HepG2 (cell line): ENCODE results near the gene PA2G4. TPM values are rescaled to one million over a fixed set of nuclear protein-coding genes. Genes with fewer than 3 reads are reported as not detected.
A peak's percentile ranks its signal among the peaks of the same experiment; 100 is the strongest.

Source experiments
- DR1 ChIP-seq: sonication (generic); formaldehyde crosslinking; IDR thresholded peaks from 2 replicates; pipeline ENCODE4 v1.8.0; 2021; ENCODE audit warnings: mild to moderate bottlenecking, missing genetic modification reagents, inconsistent platforms
- ETV5 ChIP-seq: IDR thresholded peaks from 2 replicates; pipeline ENCODE4 v1.6.1; 2018; ENCODE audit warnings: missing biosample characterization, missing genetic modification reagents, inconsistent platforms, borderline replicate concordance
- MED13 ChIP-seq: sonication (generic); formaldehyde crosslinking; IDR thresholded peaks from 2 replicates; pipeline ENCODE4 v1.5.0; 2020; ENCODE audit warnings: missing genetic modification reagents
- MEIS1 ChIP-seq: sonication (generic); formaldehyde crosslinking; IDR thresholded peaks from 2 replicates; pipeline ENCODE4 v1.9.0; 2021; ENCODE audit warnings: mild to moderate bottlenecking, missing genetic modification reagents, moderate library complexity, borderline replicate concordance
- NFE2L1 ChIP-seq: sonication (generic); formaldehyde crosslinking; IDR thresholded peaks from 2 replicates; pipeline ENCODE4 v1.4.0; 2020; ENCODE audit warnings: missing genetic modification reagents, mild to moderate bottlenecking, borderline replicate concordance
- RFXANK ChIP-seq: IDR thresholded peaks from 2 replicates; pipeline ENCODE4 v1.6.1; 2016
- TARDBP ChIP-seq: sonication (generic); formaldehyde crosslinking; IDR thresholded peaks from 2 replicates; pipeline ENCODE4 v1.8.0; 2022; ENCODE audit warnings: mild to moderate bottlenecking, missing genetic modification reagents
- ZFP82 ChIP-seq: sonication (generic); formaldehyde crosslinking; IDR thresholded peaks from 2 replicates; pipeline ENCODE4 v1.5.1; 2020; ENCODE audit warnings: mild to moderate bottlenecking, missing genetic modification reagents, borderline replicate concordance
- ZFYVE20 ChIP-seq: sonication (generic); formaldehyde crosslinking; IDR thresholded peaks from 2 replicates; pipeline ENCODE4 v1.8.0; 2023; ENCODE audit warnings: low read depth, mild to moderate bottlenecking, moderate library complexity, missing genetic modification reagents, borderline replicate concordance
- ZNF253 ChIP-seq: sonication (generic); formaldehyde crosslinking; IDR thresholded peaks from 2 replicates; pipeline ENCODE4 v1.8.0; 2022; ENCODE audit warnings: mild to moderate bottlenecking, missing genetic modification reagents, borderline replicate concordance
- ZNF614 ChIP-seq: IDR thresholded peaks from 2 replicates; pipeline ENCODE4 v1.6.1; 2018; ENCODE audit warnings: missing biosample characterization, missing genetic modification reagents, inconsistent platforms, borderline replicate concordance
- ZNF776 ChIP-seq: sonication (generic); formaldehyde crosslinking; IDR thresholded peaks from 2 replicates; pipeline ENCODE4 v1.4.0; 2020; ENCODE audit warnings: mild to moderate bottlenecking, missing genetic modification reagents
- polyA plus RNA-seq, 8 experiments: library from polyadenylated mRNA; depleted of rRNA in 3 of 8; stranded (reverse) in 7 of 8; unstranded in 1 of 8; fragments of >200 nt; fragmentation: Illumina TruSeq in 4 of 8; extraction: Trizol in 4 of 8; gene quantifications; 2 replicates each; pipeline versions ENCODE4 v1.2.1 to v1.2.3, GENCODE V29; 2011 to 2016; ENCODE audit warnings: low read depth in 4 of 8, missing spikeins in 1 of 8, mixed read lengths in 1 of 8; ENCODE audit not compliant: insufficient read depth in 1 of 8
- total RNA-seq, 5 experiments: library from RNA; depleted of rRNA; stranded (reverse); fragments of >200 nt; fragmentation: Illumina TruSeq; extraction: Trizol; gene quantifications; 2 replicates each; pipeline ENCODE4 v1.2.3, GENCODE V29; 2016; ENCODE audit warnings: low read depth in 1 of 5
- TF ChIP-seq, protein P1 (sequence below): sonication (generic); formaldehyde crosslinking; IDR thresholded peaks from 2 replicates; pipeline ENCODE4 v1.9.0; 2021; ENCODE audit warnings: missing genetic modification reagents, mild to moderate bottlenecking, borderline replicate concordance
- TF ChIP-seq, protein P2 (sequence below): IDR thresholded peaks from 2 replicates; pipeline ENCODE4 v1.6.1; 2016; ENCODE audit warnings: low read depth, missing genetic modification reagents, missing compliant biosample characterization
- TF ChIP-seq, protein P3 (sequence below): sonication (generic); formaldehyde crosslinking; IDR thresholded peaks from 2 replicates; pipeline ENCODE4 v1.4.0; 2020; ENCODE audit warnings: missing genetic modification reagents
- TF ChIP-seq, protein P4 (sequence below): sonication (generic); formaldehyde crosslinking; IDR thresholded peaks from 2 replicates; pipeline ENCODE4 v1.5.1; 2020; ENCODE audit warnings: missing genetic modification reagents, mild to moderate bottlenecking, borderline replicate concordance

The PA2G4 gene
- total and polyA plus RNA-seq, 2 of the 13 experiments (the other 11 are each of a cell fraction or from before 2014, with no cell fraction given): 147 to 240 TPM

DNA sequence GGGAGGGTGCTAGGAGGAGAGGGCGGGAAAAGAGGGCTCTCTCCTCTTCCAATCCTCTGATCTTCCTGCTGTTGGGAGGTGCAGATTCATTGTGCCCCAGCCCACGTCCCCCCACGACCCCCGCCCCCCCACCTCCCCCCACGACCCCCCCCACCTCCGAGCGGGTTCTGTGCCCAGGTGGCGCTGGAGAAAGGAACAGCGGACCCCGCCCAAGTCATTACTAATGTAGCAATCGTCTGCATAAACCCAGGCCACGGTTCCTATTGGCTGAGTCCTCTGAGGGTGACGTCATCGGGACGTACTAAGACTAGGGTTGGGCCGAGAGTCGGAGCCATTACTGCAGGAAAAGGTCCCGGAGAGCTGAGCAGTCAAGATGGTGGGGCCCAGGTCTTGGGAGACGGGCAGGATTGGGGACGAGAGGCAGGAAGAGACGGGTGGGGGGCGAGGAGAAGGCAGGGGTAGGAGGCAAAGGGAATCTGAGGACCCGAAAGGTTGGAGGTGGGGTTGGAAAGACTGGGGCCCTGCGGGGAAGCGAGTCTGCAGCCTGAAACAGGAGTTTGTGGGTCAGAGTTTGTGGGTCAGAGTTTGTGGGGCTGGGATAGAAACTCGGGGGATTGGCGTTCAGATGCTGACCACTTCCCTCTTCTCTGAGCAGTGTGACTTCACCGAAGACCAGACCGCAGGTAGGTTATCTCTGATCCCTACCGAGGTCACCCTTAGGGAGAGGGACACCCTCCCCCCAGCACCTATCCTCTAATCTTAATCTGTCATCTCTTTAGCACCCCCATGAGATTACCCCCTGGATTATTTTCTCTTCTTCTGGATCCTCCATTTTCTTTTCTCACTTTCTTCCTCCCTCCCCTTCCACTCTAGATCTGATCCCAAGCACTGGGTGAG is 53.9 kb downstream of the PA2G4 start, which contains the start of gene MYL6 (continued):
- TF ChIP-seq, protein P1, sequence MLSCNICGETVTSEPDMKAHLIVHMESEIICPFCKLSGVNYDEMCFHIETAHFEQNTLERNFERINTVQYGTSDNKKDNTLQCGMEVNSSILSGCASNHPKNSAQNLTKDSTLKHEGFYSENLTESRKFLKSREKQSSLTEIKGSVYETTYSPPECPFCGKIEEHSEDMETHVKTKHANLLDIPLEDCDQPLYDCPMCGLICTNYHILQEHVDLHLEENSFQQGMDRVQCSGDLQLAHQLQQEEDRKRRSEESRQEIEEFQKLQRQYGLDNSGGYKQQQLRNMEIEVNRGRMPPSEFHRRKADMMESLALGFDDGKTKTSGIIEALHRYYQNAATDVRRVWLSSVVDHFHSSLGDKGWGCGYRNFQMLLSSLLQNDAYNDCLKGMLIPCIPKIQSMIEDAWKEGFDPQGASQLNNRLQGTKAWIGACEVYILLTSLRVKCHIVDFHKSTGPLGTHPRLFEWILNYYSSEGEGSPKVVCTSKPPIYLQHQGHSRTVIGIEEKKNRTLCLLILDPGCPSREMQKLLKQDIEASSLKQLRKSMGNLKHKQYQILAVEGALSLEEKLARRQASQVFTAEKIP (CRISPR knock-in tag): no peak
- TF ChIP-seq, protein P2, sequence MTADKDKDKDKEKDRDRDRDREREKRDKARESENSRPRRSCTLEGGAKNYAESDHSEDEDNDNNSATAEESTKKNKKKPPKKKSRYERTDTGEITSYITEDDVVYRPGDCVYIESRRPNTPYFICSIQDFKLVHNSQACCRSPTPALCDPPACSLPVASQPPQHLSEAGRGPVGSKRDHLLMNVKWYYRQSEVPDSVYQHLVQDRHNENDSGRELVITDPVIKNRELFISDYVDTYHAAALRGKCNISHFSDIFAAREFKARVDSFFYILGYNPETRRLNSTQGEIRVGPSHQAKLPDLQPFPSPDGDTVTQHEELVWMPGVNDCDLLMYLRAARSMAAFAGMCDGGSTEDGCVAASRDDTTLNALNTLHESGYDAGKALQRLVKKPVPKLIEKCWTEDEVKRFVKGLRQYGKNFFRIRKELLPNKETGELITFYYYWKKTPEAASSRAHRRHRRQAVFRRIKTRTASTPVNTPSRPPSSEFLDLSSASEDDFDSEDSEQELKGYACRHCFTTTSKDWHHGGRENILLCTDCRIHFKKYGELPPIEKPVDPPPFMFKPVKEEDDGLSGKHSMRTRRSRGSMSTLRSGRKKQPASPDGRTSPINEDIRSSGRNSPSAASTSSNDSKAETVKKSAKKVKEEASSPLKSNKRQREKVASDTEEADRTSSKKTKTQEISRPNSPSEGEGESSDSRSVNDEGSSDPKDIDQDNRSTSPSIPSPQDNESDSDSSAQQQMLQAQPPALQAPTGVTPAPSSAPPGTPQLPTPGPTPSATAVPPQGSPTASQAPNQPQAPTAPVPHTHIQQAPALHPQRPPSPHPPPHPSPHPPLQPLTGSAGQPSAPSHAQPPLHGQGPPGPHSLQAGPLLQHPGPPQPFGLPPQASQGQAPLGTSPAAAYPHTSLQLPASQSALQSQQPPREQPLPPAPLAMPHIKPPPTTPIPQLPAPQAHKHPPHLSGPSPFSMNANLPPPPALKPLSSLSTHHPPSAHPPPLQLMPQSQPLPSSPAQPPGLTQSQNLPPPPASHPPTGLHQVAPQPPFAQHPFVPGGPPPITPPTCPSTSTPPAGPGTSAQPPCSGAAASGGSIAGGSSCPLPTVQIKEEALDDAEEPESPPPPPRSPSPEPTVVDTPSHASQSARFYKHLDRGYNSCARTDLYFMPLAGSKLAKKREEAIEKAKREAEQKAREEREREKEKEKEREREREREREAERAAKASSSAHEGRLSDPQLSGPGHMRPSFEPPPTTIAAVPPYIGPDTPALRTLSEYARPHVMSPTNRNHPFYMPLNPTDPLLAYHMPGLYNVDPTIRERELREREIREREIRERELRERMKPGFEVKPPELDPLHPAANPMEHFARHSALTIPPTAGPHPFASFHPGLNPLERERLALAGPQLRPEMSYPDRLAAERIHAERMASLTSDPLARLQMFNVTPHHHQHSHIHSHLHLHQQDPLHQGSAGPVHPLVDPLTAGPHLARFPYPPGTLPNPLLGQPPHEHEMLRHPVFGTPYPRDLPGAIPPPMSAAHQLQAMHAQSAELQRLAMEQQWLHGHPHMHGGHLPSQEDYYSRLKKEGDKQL (CRISPR knock-in tag): no peak
- TF ChIP-seq ZNF776 (CRISPR knock-in tag) (0 out of 2 replicates have a peak, but pooled peaks have one; percentile 70), ZFP82 (CRISPR knock-in tag) (0 out of 2 replicates have a peak, but pooled peaks have one; percentile 60), TARDBP (CRISPR knock-in tag) (peak; percentile 68; the same call in 1 of the 2 replicates), MED13 (CRISPR knock-in tag) (no peak), ZFYVE20 (0 out of 2 replicates have a peak, but pooled peaks have one; percentile 33), ETV5 (CRISPR knock-in tag) (peak; percentile 26; the same call in 1 of the 2 replicates), MEIS1 (CRISPR knock-in tag) (0 out of 2 replicates have a peak, but pooled peaks have one; percentile 3), ZNF614 (CRISPR knock-in tag) (peak; percentile 37; the same call in 1 of the 2 replicates), NFE2L1 (CRISPR knock-in tag) (no peak), DR1 (CRISPR knock-in tag) (peak; percentile 99), ZNF253 (CRISPR knock-in tag) (peak; percentile 77; the same call in 1 of the 2 replicates), RFXANK (0 out of 2 replicates have a peak, but pooled peaks have one; percentile 28)
- TF ChIP-seq, protein P3, sequence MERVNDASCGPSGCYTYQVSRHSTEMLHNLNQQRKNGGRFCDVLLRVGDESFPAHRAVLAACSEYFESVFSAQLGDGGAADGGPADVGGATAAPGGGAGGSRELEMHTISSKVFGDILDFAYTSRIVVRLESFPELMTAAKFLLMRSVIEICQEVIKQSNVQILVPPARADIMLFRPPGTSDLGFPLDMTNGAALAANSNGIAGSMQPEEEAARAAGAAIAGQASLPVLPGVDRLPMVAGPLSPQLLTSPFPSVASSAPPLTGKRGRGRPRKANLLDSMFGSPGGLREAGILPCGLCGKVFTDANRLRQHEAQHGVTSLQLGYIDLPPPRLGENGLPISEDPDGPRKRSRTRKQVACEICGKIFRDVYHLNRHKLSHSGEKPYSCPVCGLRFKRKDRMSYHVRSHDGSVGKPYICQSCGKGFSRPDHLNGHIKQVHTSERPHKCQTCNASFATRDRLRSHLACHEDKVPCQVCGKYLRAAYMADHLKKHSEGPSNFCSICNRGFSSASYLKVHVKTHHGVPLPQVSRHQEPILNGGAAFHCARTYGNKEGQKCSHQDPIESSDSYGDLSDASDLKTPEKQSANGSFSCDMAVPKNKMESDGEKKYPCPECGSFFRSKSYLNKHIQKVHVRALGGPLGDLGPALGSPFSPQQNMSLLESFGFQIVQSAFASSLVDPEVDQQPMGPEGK (CRISPR knock-in tag): peak; percentile 66; the same call in 1 of the 2 replicates
- TF ChIP-seq, protein P4, sequence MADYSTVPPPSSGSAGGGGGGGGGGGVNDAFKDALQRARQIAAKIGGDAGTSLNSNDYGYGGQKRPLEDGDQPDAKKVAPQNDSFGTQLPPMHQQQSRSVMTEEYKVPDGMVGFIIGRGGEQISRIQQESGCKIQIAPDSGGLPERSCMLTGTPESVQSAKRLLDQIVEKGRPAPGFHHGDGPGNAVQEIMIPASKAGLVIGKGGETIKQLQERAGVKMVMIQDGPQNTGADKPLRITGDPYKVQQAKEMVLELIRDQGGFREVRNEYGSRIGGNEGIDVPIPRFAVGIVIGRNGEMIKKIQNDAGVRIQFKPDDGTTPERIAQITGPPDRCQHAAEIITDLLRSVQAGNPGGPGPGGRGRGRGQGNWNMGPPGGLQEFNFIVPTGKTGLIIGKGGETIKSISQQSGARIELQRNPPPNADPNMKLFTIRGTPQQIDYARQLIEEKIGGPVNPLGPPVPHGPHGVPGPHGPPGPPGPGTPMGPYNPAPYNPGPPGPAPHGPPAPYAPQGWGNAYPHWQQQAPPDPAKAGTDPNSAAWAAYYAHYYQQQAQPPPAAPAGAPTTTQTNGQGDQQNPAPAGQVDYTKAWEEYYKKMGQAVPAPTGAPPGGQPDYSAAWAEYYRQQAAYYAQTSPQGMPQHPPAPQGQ: peak; percentile 88; the same call in 1 of the 2 replicates
